Measurements from ENCODE around the gene LINGO3. TPM values are rescaled to one million over a fixed set of nuclear protein-coding genes. Genes with fewer than 3 reads are reported as not detected.

LINGO3 gene
- total and polyA plus RNA-seq, 2 of the 4 experiments (the other 2 are of a cell fraction) = not detected

DNA sequence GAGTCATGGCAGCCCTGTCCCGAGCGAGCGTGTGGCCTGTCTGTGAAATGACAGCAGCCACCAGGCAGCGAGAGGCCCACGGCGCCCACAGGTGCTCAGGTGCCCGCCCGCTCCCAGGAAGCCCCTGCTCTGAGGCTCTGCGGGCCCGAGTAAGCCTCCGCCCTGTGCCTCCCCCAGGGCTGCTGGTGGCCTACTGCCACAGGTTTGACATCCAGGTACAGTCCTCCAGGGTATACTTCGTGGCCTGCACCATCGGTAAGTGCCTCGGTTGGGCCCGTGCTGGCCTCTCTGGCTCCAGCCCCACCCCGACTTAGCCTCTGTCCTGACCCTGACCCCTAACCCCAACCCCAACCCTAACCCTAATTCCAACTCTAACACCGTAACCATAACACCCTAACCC lies 37.1 kb upstream of the LINGO3 start:
- no peak overlapping the region for H3K4me3 ChIP-seq (ENCODE audit: insufficient read depth, low read depth, low read length)
- H4K5ac ChIP-seq (ENCODE audit: low read depth, low read length) = no peak overlapping the region
- H2BK5ac ChIP-seq (ENCODE audit: low read depth, low read length, poor library complexity, severe bottlenecking) = no peak overlapping the region
- no TSS peak for BruUV-seq (replicated peaks)
- H3K4me2 ChIP-seq (ENCODE audit: low read depth, low read length) = no peak overlapping the region
- DNase-seq = no peak
- no peak for TF ChIP-seq RAD21 (IDR thresholded peaks at IDR 0.05; ENCODE audit: low read length)
- dilution Hi-C loops (cut with HindIII; ENCODE audit: low sequenced_read_pairs, unreplicated experiment) = no loop called here
- H3K4ac ChIP-seq (ENCODE audit: low read depth, low read length) = no peak overlapping the region
- H3K79me1 ChIP-seq (ENCODE audit: low read depth in 1 of 2, low read length in 2 of 2) = no peaks in the 10 kb centered on the region
- no peaks in the 10 kb centered on the region for H4K20me1 ChIP-seq (ENCODE audit: insufficient read depth, low read length)
- H3K27me3 ChIP-seq (ENCODE audit: control insufficient read depth, insufficient read depth, low read length) = no peaks in the 10 kb centered on the region
- no peak overlapping the region for H3K56ac ChIP-seq (ENCODE audit: extremely low read depth, insufficient read depth, low read length)
- H3K9me3 ChIP-seq (ENCODE audit: control insufficient read depth, insufficient read depth, low read length) = no peaks in the 10 kb centered on the region
- H3K4me1 ChIP-seq (ENCODE audit: control insufficient read depth, insufficient read depth, low read length) = no peaks in the 10 kb centered on the region
- H3K9me1 ChIP-seq (ENCODE audit: insufficient read depth, low read length) = no peaks in the 10 kb centered on the region
- H2AFZ ChIP-seq (replicated peaks; ENCODE audit: low read length, poor library complexity) = no peak overlapping the region
- H2AK9ac ChIP-seq (replicated peaks; ENCODE audit: low read depth, low read length, poor library complexity) = no peak overlapping the region
- no peak for ATAC-seq (ENCODE audit: low read depth)
- H3K36me3 ChIP-seq (ENCODE audit: control insufficient read depth, insufficient read depth, low read length) = peaks cover 44% of the 10 kb centered on the region
- H2BK20ac ChIP-seq (ENCODE audit: low read depth, low read length) = no peak overlapping the region
- H4K91ac ChIP-seq (ENCODE audit: insufficient read depth, low read depth, low read length) = no peak overlapping the region
- WGBS, 2 experiments (ENCODE audit: extremely low coverage in 2 of 2, insufficient read length in 1 of 2) = 97% methylated on average over 17 of the region's 17 CpGs; no CpG with 5 or more reads in 1 of the 2 experiments
- no peak overlapping the region for H2BK120ac ChIP-seq (ENCODE audit: low read depth, low read length)
- no peak overlapping the region for H3K9ac ChIP-seq (ENCODE audit: low read depth, low read length)
- in situ Hi-C loops (cut with MboI; ENCODE audit: low sequenced_read_pairs) = no loop called here
- no peak overlapping the region for H3K23ac ChIP-seq (ENCODE audit: low read depth, low read length)
- no peak overlapping the region for H4K8ac ChIP-seq (ENCODE audit: low read depth in 2 of 2, low read length in 2 of 2)
- CTCF ChIA-PET = no interaction called here
- H3K27ac ChIP-seq (ENCODE audit: insufficient read depth, low read length) = no peak overlapping the region
- POLR2A ChIA-PET (ENCODE audit: unreplicated experiment) = no interaction called here
- H3K18ac ChIP-seq (ENCODE audit: low read depth, low read length) = no peak overlapping the region
- H2AK5ac ChIP-seq (ENCODE audit: low read depth, low read length) = no peak overlapping the region
- no peak overlapping the region for H3K14ac ChIP-seq (replicated peaks; ENCODE audit: low read depth, low read length)
- intact Hi-C loops (cut with micrococcal nuclease) = no loop called here
- no peak overlapping the region for H2BK15ac ChIP-seq (ENCODE audit: low read depth, low read length)
